GM12801 (cell line): ENCODE data around the gene NOL6.

Experiments
- TF ChIP-seq, protein P1 (sequence below): IDR thresholded peaks from one replicate; pipeline ENCODE4 v1.5.1; 2011; ENCODE audit warnings: control low read depth; ENCODE audit not compliant: insufficient read length; ENCODE audit errors: extremely low read depth

NOL6 gene

GRCh38 chr9:33435821-33436277 lies 37.9 kb downstream of the NOL6 start:
- TF ChIP-seq, protein P1, sequence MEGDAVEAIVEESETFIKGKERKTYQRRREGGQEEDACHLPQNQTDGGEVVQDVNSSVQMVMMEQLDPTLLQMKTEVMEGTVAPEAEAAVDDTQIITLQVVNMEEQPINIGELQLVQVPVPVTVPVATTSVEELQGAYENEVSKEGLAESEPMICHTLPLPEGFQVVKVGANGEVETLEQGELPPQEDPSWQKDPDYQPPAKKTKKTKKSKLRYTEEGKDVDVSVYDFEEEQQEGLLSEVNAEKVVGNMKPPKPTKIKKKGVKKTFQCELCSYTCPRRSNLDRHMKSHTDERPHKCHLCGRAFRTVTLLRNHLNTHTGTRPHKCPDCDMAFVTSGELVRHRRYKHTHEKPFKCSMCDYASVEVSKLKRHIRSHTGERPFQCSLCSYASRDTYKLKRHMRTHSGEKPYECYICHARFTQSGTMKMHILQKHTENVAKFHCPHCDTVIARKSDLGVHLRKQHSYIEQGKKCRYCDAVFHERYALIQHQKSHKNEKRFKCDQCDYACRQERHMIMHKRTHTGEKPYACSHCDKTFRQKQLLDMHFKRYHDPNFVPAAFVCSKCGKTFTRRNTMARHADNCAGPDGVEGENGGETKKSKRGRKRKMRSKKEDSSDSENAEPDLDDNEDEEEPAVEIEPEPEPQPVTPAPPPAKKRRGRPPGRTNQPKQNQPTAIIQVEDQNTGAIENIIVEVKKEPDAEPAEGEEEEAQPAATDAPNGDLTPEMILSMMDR: no peak

GRCh38 chr9:33434317-33435105 lies 39.2 kb downstream of the NOL6 start:
- TF ChIP-seq, protein P1: no peak

GRCh38 chr9:33433871-33434270 lies 39.9 kb downstream of the NOL6 start:
- TF ChIP-seq, protein P1: no peak

DNA sequence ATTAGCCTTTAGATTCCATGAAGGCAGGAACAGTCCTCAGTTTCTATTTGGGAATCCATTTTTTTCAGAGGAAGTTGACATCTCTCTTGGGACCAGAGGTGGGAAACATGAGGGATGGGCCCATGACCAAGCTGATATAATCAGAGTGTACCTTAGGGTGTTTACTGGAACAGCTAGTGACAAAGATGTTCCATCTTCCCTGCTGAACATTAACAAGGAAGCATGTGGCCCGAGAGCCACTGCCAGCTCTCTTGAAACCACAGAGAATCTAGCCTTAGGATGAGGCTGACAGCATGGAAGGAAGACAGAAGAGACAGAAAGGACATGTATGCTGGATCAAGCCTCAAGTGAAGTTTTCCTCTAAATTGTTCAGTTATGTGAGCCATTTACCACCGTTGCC lies 42.3 kb downstream of the NOL6 start:
- TF ChIP-seq, protein P1: no peak

- TF ChIP-seq, protein P1: no peak
Measured at GRCh38 chr9:33430942-33431341, 42.8 kb downstream of the NOL6 start.

DNA sequence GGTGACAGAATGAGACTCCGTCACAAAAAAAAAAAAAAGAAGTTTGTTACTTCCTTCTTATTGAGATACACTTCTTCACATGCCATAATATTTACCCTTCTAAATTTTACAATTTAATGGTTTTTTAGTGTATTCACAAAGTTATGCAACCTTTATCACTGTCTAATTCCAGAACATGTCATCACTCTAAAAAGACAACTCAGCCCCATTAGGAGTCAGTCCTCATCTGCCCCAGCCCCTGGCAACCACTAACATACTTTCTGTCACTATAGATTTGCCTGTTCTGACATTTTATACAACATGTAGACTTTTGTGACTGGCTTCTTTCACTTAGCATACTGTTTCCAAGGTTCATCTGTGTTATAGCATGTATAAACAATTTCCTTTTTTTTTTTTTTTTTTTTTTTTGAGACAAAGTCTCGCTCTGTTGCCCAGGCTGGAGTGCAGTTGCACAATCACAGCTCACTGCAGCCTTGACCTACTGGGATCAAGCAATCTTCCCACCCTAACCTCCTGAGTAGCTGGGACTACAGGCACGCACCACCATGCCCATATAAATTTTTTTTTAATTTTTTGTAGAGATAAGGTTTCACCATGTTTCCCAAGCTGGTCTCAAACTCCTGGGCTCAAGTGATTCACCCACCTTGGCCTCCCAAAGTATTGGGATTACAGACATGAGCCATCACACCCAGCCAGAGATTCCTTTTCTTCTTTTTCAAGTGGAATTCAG lies 44.3 kb downstream of the NOL6 start:
- TF ChIP-seq, protein P1: no peak

- TF ChIP-seq, protein P1: no peak
Measured at GRCh38 chr9:33426843-33427293, 46.9 kb downstream of the NOL6 start.
